Measurements from ENCODE around the gene MAGEA6.
"Not testable (repeated sequence)": the region's sequence is repeated elsewhere in the genome, so short reads cannot be mapped to it uniquely, and the experiment has no call there.

The MAGEA6 gene

GRCh38 chrX:152738560-152738959 is 30.9 kb downstream of the MAGEA6 start:
- Mint-ChIP-seq H3K9me3 (no peaks in the 10 kb centered on the region), H3K27ac (no peak overlapping the region), H3K4me1 (no peaks in the 10 kb centered on the region), H3K36me3 (no peaks in the 10 kb centered on the region), H3K4me3 (no peak overlapping the region), H3K27me3 (no peaks in the 10 kb centered on the region)

- not testable (repeated sequence) for H3K4me1 Mint-ChIP-seq, H3K4me3 Mint-ChIP-seq, H3K9me3 Mint-ChIP-seq, H3K27me3 Mint-ChIP-seq, H3K36me3 Mint-ChIP-seq, H3K27ac Mint-ChIP-seq
Observed at GRCh38 chrX:152736528-152736927, 33.0 kb downstream of the MAGEA6 start.

- Mint-ChIP-seq H3K27me3 (no peaks in the 10 kb centered on the region), H3K36me3 (no peaks in the 10 kb centered on the region), H3K9me3 (no peaks in the 10 kb centered on the region), H3K4me1 (no peaks in the 10 kb centered on the region), H3K4me3 (no peak overlapping the region), H3K27ac (no peak overlapping the region)
Observed at GRCh38 chrX:152735860-152736511, 33.5 kb downstream of the MAGEA6 start.

- Mint-ChIP-seq H3K4me3 (no peak overlapping the region), H3K36me3 (no peaks in the 10 kb centered on the region), H3K27me3 (no peaks in the 10 kb centered on the region), H3K4me1 (no peaks in the 10 kb centered on the region), H3K9me3 (no peaks in the 10 kb centered on the region), H3K27ac (no peak overlapping the region)
Observed at GRCh38 chrX:152735101-152735500, 34.4 kb downstream of the MAGEA6 start.

- H3K9me3 Mint-ChIP-seq, H3K27me3 Mint-ChIP-seq, H3K4me1 Mint-ChIP-seq, H3K36me3 Mint-ChIP-seq, H3K4me3 Mint-ChIP-seq, H3K27ac Mint-ChIP-seq: not testable (repeated sequence)
Observed at GRCh38 chrX:152734143-152734858, 35.2 kb downstream of the MAGEA6 start.

GRCh38 chrX:152733261-152733975 is 36.1 kb downstream of the MAGEA6 start, which contains the start of the genes CSAG1 and MAGEA12:
Gene CSAG1, minus strand, starts transcription at chrX:152733721. Its CDS starts 1,261 bp downstream, at chrX:152732460.
Gene MAGEA12, plus strand, starts transcription at chrX:152733757. Its CDS starts 2,405 bp downstream, at chrX:152736162.
- Mint-ChIP-seq H3K4me3 (no peak within 1 kb of the TSS), H3K9me3 (no peaks in the 10 kb centered on the region), H3K4me1 (no peaks in the 10 kb centered on the region), H3K27ac (no peak within 1 kb of the TSS), H3K27me3 (no peaks in the 10 kb centered on the region), H3K36me3 (no peaks in the 10 kb centered on the region)

- H3K27me3 Mint-ChIP-seq, result no peaks in the 10 kb centered on the region
- no peak overlapping the region for H3K27ac Mint-ChIP-seq
- H3K4me3 Mint-ChIP-seq, result no peak overlapping the region
- H3K4me1 Mint-ChIP-seq, result no peaks in the 10 kb centered on the region
- no peaks in the 10 kb centered on the region for H3K36me3 Mint-ChIP-seq
- no peaks in the 10 kb centered on the region for H3K9me3 Mint-ChIP-seq
Observed at GRCh38 chrX:152725409-152725808, 44.1 kb downstream of the MAGEA6 start.
